Measurements from ENCODE around the gene ADH1A.
"Not testable (repeated sequence)": the region's sequence is repeated elsewhere in the genome, so short reads cannot be mapped to it uniquely, and the experiment has no call there.

The ADH1A gene

DNA sequence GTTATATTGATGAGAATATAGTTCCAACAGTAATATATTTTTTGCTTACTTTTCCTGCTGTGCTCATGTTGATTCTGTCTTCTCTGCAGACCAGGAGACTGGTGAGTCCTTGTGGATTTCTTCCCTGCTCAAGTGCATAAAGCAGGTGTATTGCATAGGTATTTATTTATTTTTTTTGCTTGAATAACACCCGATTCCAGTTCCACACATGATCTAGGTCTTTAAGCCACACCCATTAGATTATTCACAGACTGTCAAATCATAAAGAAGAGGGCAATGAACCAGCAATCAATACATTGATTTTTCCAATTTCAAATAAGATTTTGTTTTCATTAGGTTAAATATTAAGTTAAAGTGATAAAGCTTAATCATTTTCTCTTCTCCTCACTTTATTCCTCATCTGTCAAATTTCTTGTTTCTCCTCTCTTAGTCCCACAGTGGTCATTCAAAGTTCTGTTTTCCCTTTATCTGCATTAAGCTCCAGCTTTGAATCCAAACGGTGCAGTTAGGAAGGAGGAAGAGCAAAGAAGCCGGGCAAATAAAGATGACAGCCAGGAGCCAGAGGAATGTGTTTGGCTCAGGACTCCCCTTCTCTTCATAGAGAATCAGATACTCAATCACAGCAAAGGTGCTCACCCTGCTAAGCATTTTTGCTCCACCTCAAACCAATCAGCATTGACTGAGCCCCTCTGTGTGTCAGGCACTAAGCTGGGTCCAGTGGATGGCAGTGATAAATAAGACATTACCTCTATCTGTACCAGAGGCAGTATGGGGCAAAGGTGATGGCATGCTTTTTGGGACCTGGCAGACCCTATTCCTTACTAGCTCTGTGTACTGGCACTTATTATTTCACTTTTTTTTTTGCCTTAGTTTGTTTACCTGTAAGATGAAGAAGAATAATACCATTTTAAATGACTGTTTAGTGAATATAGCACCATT lies at the start of gene ADH1A:
ADH1A (minus strand) TSS at position 138 of the 939 bp plus-strand sequence; CDS start at position 67, 71 bp downstream.
- DNase-seq, result no peak

DNA sequence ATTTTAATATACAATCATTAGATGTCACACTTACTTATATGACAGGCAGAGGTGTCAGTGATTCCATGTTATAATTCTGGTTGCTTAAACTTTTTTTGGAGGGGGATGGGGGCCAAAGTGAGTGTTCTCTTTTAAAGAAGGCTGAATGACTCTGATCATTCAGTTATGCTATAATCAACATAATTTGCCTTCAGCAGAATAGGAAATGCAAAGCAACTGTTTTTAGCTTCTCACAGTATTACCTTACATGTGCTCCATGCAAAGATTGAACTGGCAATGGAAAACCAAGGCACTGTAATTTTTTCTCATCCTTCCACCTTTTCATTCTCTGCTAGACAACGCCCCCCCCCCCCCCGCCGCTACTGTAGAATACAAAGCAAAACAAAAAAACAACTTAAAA lies 48.4 kb upstream of the ADH1A start:
- DNase-seq, result no peak

DNA sequence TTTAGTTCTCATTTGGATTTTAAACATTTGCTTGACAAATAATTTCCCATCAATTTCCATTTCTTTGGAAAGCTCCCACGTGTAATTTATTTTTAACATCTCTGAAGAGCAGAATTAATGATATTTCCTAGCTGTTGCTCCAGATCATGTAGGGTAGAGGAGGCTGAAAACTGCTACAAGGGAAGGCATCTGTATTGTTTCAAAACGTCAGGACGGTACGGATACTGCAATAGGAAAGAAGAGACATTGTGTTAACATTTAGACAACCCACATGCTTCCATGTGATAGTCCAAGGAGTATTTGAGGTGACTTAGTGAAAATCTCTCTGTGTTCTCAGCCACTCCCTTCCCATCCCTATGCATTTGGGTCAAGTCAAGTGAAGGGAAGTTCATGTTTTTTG lies 45.8 kb upstream of the ADH1A start:
- DNase-seq, result no peak

DNA sequence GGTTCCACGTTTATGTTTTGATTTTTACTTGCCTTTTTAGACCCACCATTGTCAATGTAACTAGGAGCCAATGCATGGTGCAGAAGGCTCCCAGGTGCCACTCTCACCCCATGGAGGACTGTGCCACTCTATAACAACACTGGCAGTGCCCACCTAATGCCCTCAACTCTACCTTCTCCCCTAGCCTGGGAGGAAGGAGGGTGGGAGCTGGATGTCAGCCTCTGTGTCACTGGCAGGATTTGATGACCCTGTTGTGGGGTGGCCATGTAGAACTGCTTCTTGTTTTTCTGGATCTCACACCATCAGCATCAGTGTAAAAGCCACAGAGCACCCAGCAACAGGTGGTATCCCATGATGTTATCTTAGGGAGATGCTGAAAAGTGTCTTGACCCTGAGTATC lies 44.1 kb upstream of the ADH1A start:
- DNase-seq, result no peak

DNA sequence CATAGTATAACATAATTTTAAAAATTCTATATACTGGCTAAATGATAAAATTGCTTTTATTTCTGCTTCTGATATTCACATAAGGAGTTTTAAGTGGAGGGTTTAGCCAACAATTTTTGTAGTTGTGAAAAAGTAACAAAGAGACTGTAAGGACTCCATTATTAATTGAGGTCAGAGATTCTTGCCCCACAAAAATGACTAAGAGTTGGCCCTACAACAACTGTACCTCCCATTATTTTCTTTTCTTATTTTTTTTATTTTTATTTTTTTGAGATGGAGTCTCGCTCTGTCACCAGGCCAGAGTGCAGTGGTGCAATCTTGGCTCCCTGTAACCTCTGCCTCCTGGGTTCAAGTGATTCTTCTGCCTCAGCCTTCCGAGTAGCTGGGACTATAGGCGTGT lies 39.9 kb upstream of the ADH1A start:
- DNase-seq, result no peak

DNA sequence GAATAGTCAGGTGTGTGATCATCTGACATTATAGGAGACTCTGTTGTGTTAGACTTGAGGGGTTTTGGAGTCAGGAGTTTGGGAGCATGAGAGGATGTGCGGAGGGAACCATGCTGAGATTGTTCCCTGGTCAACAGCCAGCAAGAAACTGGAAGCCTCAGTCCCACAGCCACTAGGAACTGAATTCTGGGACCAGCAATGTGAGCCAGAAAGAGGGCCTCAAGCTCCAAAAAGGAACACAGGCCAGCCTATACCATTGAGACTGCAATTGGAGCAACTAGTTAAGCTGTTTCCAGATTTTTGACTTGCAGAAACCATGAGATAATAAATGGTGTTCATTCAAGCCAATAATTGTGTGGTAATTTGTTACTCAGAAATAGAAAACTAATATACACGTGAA lies 39.1 kb upstream of the ADH1A start:
- DNase-seq, result no peak

DNA sequence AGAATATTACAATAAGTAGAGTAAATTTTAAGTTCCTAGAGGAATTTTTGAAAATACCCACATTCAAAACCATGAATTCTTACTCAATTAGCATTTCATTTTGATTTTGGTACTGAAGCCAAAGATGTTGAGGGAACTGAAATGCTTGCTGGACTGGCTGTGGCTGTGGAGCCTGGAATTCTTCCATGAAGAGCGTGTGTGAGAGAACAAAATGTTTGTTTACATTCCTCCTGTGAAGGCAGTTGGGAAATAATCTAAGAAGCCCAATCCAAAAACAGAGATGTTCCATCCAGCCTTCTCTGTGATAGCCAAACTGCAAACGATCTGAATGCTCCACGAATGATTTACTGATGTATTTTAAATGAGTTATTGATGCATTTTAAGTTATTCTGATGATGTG lies 34.2 kb upstream of the ADH1A start:
- DNase-seq, result peak in 5 of 51 donors; percentile 0 to 5 (median 3)

DNA sequence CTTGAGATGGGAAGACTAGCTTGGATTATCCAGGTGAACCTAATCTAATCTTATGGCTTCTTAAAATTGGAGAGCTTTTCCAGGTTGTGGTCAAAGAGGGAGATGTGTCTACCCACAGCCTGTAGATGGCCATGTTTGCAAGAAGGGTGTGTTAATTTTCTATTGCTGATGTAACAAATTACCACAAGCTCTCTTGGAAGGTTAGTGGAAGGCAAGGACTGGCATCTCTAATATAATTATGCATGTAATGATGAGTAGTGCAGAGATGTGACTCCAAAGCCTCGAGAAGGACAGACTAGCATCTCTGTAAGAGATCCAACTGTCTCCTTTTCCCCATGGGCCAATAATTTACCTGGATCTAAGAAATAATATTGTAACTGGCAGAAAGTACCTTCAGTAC lies 33.6 kb upstream of the ADH1A start:
- DNase-seq, result no peak

DNA sequence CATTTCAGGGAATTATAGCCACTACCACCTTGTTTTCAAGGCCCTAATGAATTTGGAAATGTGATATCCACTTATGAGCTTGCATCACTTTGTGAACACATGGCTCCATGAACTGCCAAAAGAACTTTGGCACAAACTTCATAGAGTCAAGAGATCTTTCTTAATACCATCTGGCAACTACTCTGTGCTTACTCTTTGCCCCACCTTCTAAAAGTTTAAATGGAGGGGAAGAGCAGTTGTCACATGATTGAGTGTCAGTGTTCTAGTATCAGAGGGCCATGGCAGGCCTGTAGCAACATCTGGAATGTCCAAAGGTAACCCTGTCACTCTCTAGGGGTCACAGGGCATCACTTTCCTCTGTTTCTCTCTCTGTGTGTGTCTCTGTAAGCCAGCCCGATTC lies 33.0 kb upstream of the ADH1A start:
- DNase-seq, result no peak

DNA sequence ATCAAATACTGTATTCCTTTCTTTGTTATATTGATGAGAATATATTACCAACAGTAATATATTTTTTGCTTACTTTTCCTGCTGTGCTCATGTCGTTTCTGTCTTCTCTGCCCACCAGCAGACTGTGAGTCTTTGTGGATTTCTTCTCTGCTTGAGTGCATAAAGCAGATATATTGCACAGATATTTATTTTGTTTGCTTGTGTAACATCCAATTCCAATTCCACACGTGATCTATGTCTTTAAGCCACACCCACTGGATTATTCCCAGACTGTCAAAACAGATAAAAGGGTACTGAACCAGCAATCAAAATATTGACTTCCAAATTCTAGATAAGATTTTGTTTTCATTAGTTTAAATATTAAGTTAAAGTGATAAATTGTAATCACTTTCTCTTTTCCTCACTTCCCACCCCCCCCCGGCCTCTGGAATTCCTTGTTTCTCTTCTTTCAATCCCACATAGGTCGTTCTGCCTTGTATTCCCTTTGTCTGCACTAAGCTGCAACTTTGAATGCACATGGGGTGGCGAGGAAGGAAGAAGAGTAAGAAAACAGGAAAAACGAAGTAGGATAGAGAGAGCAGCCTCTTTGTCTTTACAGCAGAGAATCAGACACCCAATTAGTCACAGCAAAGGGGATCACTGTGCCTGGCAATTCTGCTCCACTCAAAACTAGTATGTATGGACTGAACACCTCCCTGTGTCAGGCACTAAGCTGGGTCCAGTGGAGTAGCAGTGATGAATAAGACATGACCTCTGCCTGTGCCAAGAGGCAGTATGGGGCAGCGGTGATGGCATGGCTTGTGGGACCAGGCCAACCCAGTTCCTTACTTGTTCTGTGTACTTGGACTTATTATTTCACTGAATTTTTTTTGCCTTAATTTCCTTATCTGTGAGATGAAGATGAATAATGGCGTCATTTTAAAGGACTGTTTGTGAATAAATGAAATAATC lies 30.7 kb upstream of the ADH1A start, which contains the start of gene ADH1B:
ADH1B (minus strand) TSS at position 161 of the 951 bp plus-strand sequence; CDS start at position 91, 70 bp downstream.
- DNase-seq, result no peak

DNA sequence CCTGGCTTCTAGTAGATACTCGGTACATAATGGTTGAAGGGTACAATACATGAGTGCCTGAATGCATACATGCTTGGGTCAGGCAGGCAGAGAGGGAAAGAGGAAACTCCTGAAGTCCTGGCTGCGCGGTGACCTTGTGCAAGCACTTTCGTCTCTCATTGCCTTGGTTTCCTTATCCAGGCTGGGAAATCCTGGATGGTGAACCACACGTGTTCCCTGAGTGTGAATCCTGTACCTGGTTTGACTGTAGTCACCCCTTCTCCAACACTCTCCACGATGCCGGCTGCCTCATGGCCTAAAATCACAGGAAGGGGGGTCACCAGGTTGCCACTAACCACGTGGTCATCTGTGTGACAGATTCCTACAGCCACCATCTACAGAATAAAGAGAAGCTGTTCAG lies 27.0 kb upstream of the ADH1A start:
- not testable (repeated sequence) for DNase-seq

DNA sequence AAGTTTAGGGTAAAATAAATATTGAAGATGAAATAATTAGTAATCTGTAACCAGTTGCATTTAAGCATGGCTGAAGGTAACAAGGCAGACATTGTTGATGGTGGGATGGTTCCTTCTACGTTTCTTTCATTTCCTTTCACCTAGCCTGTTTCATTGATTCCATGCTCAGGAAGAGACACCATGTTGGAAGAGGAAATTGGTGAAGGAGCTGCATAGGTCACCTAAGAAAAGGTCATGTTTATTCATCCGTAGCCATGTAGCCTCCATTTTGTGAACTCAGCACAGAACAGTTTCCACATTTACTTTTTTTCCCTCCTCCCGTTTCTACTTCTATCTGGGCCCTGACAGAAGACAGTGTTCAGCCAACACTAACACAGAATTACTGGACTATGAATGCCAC lies 26.6 kb upstream of the ADH1A start:
- DNase-seq, result no peak

DNA sequence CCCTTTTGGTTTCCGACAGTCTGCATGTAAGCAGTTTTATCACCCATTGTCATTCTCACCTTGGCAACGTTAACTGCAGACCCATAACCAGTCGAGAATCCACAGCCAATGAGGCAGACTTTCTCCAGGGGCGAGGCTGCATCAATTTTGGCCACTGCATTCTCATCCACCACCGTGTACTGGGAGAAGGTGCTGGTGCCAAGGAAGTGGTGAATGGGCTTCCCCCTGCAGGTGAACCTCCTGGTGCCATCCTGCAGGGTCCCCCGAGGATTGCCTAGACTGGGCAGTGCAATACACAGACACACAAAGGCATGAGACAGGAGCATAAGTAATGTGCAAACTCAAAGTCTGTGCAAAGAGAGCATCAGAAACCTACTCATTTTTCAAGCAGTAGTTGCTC lies 25.1 kb upstream of the ADH1A start:
- DNase-seq, result no peak

DNA sequence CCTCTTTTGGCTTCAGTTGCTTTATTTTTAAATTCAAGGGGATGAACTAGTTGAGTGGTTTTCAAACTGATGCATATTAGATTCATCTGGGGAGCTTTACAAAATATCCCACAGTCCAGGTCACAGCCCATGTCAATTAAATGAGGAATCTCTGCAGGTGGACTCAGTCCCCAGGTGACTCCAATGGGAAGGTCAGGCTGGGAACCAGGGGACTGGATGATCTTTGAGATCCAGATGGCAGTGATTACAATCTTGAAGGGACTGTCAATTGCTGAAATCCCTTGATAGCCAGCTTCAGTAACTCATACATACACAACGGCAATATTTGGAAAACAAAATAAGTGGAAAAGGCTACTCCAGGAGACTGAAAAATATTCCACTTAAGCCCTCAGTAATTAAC lies 23.4 kb upstream of the ADH1A start:
- no peak for DNase-seq

DNA sequence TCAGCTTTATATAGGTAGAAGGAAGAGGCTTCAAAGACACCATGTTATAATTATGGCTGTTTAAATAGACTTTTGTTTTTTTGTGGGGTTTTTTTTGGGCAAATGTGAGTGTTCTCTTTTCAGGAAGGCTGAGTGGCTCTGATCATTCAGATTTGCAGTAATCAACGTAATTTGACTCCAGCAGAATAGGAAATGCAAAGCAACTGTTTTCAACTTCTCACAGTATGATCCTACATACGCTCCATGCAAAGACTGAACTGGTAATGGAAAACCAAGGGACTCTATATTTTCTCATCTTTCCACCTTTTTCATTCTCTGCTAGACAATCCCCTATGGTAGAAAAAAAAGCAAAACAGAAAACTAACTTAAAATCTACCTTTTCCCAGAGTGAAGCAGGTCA lies 19.6 kb upstream of the ADH1A start:
- DNase-seq, result no peak

DNA sequence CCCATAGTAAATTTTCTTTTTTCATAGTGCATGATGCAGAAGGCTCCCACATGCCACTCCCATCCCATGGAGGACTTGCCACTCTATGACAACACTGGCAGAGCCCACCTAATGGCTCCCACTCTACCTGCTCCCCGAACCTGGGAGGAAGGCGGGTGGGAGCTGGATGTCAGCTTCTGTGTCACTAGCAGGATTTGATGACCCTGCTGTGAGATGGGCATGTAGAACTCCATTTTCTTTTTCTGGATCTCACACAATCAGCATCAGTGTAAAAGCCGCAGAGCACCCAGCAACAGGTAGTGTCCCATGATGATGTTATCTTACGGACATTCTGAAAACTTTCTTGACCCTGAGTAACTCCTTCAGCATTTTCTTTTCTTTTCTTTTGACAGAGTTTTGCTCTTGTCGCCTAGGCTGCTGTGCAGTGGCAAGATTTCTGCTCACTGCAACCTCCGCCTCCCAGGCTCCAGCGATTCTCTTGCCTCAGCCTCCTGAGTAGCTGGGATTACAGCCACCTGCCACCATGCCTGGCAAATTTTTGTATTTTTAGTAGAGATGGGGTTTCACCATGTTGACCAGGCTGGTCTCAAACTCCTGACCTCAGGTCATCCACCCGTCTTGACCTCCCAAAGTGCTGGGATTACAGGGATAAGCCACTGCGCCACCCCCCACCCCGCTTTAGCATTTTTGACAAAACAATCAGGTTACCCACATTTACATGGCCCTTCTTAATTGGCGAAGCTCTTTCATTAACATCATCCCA lies 15.0 kb upstream of the ADH1A start:
- DNase-seq, result no peak

DNA sequence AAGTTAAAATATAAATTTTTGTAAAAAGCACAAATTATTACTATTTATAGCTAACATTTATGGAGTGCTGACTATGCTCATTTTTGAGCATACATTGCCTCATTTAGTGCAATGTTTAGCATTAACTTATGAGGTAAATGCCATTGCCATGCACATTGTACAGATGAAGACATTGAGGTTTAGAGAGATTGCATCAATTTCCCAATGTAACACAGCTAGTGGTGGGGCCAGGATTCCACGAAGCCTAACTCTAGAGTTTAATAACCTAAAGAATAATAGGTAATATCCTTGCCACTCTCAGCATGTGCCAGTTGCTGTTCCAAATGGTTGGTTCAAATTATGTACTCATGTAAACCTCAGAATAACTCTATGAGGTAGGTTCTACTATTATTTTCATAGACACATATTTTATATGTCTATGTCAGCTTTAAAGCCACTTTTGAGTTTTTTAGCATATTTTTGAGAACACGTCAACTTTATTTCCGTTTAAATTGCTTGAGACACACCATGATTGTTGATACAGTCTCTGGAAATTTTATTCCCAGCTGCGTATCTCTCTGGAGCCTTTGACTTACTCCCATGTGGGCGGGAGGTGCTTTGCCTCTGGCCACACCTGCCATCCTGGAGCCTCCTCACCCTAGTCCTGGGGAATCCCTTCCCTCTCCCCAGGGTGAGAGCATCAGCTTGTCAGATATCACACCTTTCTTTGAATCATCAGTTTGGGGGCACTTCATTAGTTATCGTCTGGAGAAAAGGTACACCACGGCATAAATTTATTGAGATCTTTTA lies 10.8 kb upstream of the ADH1A start:
- DNase-seq, result no peak

DNA sequence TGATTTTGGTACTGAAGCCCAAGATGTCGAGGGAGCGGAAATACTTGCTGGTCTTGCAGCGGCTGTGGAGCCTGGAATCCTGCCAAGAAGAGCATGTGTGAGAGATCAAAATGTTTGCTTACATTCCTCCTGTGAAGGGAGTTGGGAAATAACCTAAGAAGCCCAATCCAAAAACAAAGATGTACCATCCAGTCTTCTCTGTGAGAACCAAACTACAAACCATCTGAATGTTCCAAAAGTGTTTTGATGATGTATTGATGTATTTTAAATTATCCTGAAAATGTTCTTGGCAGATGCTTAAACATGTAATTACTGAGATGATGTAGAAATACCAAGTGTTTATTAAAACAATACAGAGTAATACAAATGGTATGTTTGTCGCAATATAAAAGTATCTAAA lies 10.1 kb upstream of the ADH1A start:
- DNase-seq, result peak in 3 of 51 donors; percentile 1 to 6 (median 2)

DNA sequence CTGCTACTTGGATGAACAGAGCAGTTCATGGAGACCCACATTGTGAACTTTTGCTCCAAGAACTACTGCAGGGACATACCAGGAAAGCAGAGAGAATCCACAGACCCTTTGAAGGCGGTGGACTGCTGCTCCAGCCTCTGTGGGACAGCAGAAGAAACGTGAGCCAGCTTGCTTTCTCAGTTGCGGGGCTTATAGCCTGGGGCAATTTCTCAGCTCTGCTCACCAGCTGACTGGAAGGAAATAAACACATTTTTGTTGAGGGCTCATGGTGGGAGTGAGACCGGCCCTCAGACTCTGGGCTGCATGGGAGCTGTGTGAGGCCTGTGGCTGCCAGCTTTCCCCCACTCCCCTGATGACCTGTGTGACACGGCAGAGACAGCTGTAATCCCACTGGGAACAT lies 2.6 kb upstream of the ADH1A start:
- DNase-seq, result no peak

DNA sequence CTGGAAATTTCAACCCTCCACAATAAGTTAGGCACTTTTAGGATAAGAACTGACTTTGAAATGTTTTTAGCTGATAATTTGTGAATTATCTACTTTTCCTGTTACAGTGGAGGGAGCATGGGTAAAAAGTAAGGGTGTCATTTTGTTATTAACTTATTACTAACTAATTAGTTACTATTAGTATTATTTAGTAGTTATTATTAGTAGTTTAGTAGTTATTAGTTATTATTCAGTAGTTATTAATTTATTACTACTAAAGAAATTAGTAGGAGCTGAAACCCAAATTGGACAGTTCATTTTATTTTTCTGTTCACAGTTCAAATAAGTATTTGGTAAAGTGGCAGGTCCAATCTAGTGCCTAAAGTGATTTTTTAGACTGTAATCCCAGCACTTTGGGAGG lies 5.4 kb downstream of the ADH1A start:
- no peak for DNase-seq

DNA sequence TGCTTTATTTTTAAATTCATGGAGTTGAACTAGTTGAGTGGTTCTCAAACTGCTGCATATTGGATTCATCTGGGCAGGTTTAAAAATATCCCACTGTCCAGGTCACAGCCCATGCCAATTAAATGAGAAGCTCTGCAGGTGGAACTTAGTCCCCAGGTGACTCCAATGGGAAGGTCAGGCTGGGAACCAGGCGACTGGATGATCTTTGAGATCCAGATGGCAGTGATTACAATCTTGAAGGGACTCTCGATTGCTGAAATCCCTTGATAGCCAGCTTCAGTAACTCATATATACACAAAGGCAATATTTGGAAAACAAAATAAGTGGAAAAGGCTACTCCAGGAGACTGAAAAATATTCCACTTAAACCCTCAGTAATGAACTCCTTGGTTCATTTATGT lies 8.1 kb downstream of the ADH1A start:
- peak in 1 of 51 donors; percentile 0 for DNase-seq

Measured in hypothalamus (tissue), 51 donors.